ENCODE data around the gene OS9.

DNA sequence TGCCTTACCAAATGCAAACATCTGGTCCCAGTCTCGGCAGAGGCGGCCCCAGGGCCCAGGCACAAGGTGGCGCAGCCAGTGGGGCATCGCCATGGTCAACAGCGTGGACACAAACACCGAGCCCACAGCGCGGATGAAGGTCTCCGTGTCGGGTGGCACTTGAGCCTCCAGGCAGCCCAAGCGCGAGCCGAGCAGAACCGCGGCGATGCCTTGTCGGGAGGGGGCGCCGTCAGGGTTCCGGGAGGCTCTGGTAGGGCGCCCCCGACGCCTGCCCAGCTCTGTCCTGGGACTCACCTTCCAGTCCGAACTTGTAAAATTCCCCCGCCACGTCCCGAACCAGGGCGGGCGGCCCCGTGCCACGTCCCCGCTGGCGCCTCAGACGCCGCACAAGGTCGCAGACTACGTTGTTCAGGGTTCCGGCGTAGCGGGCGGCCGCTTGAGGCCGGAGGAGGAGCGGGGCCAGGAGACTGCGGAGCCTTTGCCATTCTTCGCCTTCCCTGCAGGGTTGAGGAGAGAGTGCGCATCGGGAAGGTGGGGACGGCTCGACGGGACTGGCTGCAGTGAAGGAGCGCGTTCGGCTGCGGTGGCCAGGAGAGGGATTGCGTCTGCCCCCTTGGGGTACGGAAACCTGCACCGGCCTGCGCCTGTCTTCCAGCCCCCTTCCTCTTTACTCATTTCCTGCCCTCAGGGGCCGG lies 71.2 kb downstream of the OS9 start:
- no peak for TF ChIP-seq EP300 (IDR thresholded peaks at IDR 0.05)
- TF ChIP-seq, protein P1, sequence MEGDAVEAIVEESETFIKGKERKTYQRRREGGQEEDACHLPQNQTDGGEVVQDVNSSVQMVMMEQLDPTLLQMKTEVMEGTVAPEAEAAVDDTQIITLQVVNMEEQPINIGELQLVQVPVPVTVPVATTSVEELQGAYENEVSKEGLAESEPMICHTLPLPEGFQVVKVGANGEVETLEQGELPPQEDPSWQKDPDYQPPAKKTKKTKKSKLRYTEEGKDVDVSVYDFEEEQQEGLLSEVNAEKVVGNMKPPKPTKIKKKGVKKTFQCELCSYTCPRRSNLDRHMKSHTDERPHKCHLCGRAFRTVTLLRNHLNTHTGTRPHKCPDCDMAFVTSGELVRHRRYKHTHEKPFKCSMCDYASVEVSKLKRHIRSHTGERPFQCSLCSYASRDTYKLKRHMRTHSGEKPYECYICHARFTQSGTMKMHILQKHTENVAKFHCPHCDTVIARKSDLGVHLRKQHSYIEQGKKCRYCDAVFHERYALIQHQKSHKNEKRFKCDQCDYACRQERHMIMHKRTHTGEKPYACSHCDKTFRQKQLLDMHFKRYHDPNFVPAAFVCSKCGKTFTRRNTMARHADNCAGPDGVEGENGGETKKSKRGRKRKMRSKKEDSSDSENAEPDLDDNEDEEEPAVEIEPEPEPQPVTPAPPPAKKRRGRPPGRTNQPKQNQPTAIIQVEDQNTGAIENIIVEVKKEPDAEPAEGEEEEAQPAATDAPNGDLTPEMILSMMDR (IDR thresholded peaks at IDR 0.05): no peak
- TF ChIP-seq POLR2A (IDR thresholded peaks at IDR 0.05): no peak

Measured in sigmoid colon (tissue), 4 donors.